HFFc6 (cell line): ENCODE measurements around the gene MAST4. TPM values are rescaled to one million over a fixed set of nuclear protein-coding genes. Genes with fewer than 3 reads are reported as not detected.
A peak's percentile ranks its signal among the peaks of the same experiment; 100 is the strongest.

ENCODE experiments used
- DNase-seq: peaks from one replicate; pipeline ENCODE4 v3.0.0-alpha.2; 2018
- H3K27ac Mint-ChIP-seq: 2 replicates; pipeline ENCODE4 v1.8.0; 2020; ENCODE audit warnings: mild to moderate bottlenecking, mixed read lengths
- H3K27me3 Mint-ChIP-seq: 2 replicates; pipeline ENCODE4 v1.8.0; 2021; ENCODE audit warnings: mild to moderate bottlenecking, moderate library complexity, mixed read lengths; ENCODE audit not compliant: insufficient read depth
- H3K36me3 Mint-ChIP-seq: 2 replicates; pipeline ENCODE4 v1.8.0; 2021; ENCODE audit warnings: low read depth, mixed read lengths
- H3K4me1 Mint-ChIP-seq: 2 replicates; pipeline ENCODE4 v1.8.0; 2020; ENCODE audit warnings: low read depth, mixed read lengths
- H3K4me3 Mint-ChIP-seq: 2 replicates; pipeline ENCODE4 v1.8.0; 2020; ENCODE audit warnings: mild to moderate bottlenecking, moderate library complexity, mixed read lengths
- H3K9me3 Mint-ChIP-seq: 2 replicates; pipeline ENCODE4 v1.8.0; 2020; ENCODE audit warnings: mild to moderate bottlenecking, mixed read lengths
- CTCF ChIP-seq: fragments of 200-600 bp; sonication (generic); IDR thresholded peaks from 2 replicates; pipeline ENCODE4 v1.5.0; 2021; ENCODE audit warnings: antibody characterized with exemption, mild to moderate bottlenecking
- total RNA-seq, 6 experiments: library from RNA; stranded (reverse); fragmentation: NEBNext Ultra II Directional; extraction: Animal tissue kit (Norgen Biotek cat#: 25700); gene quantifications; 2 replicates in 1 of 6; 3 replicates in 5 of 6; pipeline ENCODE4 v1.2.3, GENCODE V29; 2021

Gene MAST4
- total RNA-seq, 6 experiments from 2014 or later: 3.0 to 5.6 (median 3.9) TPM

- Mint-ChIP-seq H3K9me3 (no peaks in the 10 kb centered on the region), H3K36me3 (peaks cover 5% of the 10 kb centered on the region; the same call in 1 of the 2 replicates), H3K27me3 (no peaks in the 10 kb centered on the region), H3K27ac (no peak overlapping the region), H3K4me1 (peaks cover 12% of the 10 kb centered on the region), H3K4me3 (no peak overlapping the region)
- DNase-seq: no peak
- no peak for TF ChIP-seq CTCF
These were observed 567.1 kb downstream of the MAST4 start for GRCh38 chr5:67163231-67163756.

GRCh38 chr5:67163863-67164595, 567.8 kb downstream of the MAST4 start:
- H3K36me3 Mint-ChIP-seq: peaks cover 5% of the 10 kb centered on the region; the same call in 1 of the 2 replicates
- no peak for DNase-seq
- no peaks in the 10 kb centered on the region for H3K9me3 Mint-ChIP-seq
- no peak overlapping the region for H3K27ac Mint-ChIP-seq
- TF ChIP-seq CTCF: no peak
- H3K4me3 Mint-ChIP-seq: no peak overlapping the region
- peaks cover 12% of the 10 kb centered on the region for H3K4me1 Mint-ChIP-seq
- H3K27me3 Mint-ChIP-seq: no peaks in the 10 kb centered on the region

GRCh38 chr5:67164856-67165525, 568.8 kb downstream of the MAST4 start:
- no peak overlapping the region for H3K4me3 Mint-ChIP-seq
- no peaks in the 10 kb centered on the region for H3K9me3 Mint-ChIP-seq
- H3K36me3 Mint-ChIP-seq: peaks cover 5% of the 10 kb centered on the region; the same call in 1 of the 2 replicates
- H3K4me1 Mint-ChIP-seq: peaks cover 12% of the 10 kb centered on the region
- TF ChIP-seq CTCF: no peak
- H3K27ac Mint-ChIP-seq: no peak overlapping the region
- H3K27me3 Mint-ChIP-seq: no peaks in the 10 kb centered on the region
- no peak for DNase-seq

GRCh38 chr5:67165526-67166459, 569.6 kb downstream of the MAST4 start:
- Mint-ChIP-seq H3K4me3 (no peak overlapping the region), H3K36me3 (peaks cover 5% of the 10 kb centered on the region; the same call in 1 of the 2 replicates), H3K4me1 (peaks cover 6% of the 10 kb centered on the region), H3K27me3 (no peaks in the 10 kb centered on the region), H3K9me3 (no peaks in the 10 kb centered on the region), H3K27ac (no peak overlapping the region; the same call in 1 of the 2 replicates)
- DNase-seq: peak; percentile 64
- TF ChIP-seq CTCF: peak; percentile 86
